Endothelial cell of umbilical vein (primary cell): Measurements from ENCODE around the gene EEFSEC. TPM values are rescaled to one million over a fixed set of nuclear protein-coding genes. Genes with fewer than 3 reads are reported as not detected.

Experiments
- BruUV-seq: library from RNA; stranded (reverse); fragments of 400-500 nt; replicated peaks from 2 replicates; lab custom pipeline; 2021; lab: Mats Ljungman, UMichigan
- CTCF ChIA-PET: fragments of 300-600, 350-600 bp; sonication (Branson Sonifier 250); formaldehyde crosslinking; loops from one replicate; lab custom pipeline; 2021; ENCODE audit warnings: antibody characterized with exemption, inconsistent platforms; lab: Charles Lee
- POLR2A ChIA-PET: fragments of 300-600, 350-600 bp; sonication (Branson Sonifier 250); formaldehyde crosslinking; loops from one replicate; lab custom pipeline; 2021; ENCODE audit warnings: antibody characterized with exemption, inconsistent platforms; lab: Charles Lee
- DNase-seq: peaks from one replicate; pipeline ENCODE4 v3.0.0-alpha.2; 2011; ENCODE audit warnings: low read depth, low spot score
- FAIRE-seq: peaks from 2 replicates; lab custom pipeline; 2011; peaks lifted over from hg19 to GRCh38; lab: Jason Lieb, UNC
- H2AFZ ChIP-seq: 2 replicates; pipeline ENCODE4 v1.6.0; 2012; ENCODE audit warnings: low read depth, low read length, control low read depth, inconsistent platforms
- H3K27ac ChIP-seq: 2 replicates; pipeline ENCODE4 v1.5.1; 2011; ENCODE audit warnings: low read depth, mild to moderate bottlenecking, control low read depth, low read length, moderate library complexity; ENCODE audit not compliant: insufficient read depth
- H3K27me3 ChIP-seq, 2 experiments: 2 replicates each; pipeline versions ENCODE4 v1.6.0 to v1.6.1; 2011; ENCODE audit warnings: low read length in 2 of 2, mixed read lengths in 1 of 2; ENCODE audit not compliant: control insufficient read depth in 2 of 2, insufficient read depth in 2 of 2
- H3K36me3 ChIP-seq, 2 experiments: 2 replicates in 1 of 2; 3 replicates in 1 of 2; pipeline ENCODE4 v1.5.1; 2011; ENCODE audit warnings: low read length in 2 of 2, mild to moderate bottlenecking in 1 of 2, moderate library complexity in 1 of 2; ENCODE audit not compliant: control insufficient read depth in 2 of 2, insufficient read depth in 2 of 2; ENCODE audit errors: extremely low read depth in 1 of 2
- H3K4me1 ChIP-seq: 3 replicates; pipeline ENCODE4 v1.5.1; 2011; ENCODE audit warnings: mild to moderate bottlenecking, low read length; ENCODE audit not compliant: control insufficient read depth, insufficient read depth; ENCODE audit errors: extremely low read depth
- H3K4me2 ChIP-seq: 2 replicates; pipeline ENCODE4 v1.6.1; 2011; ENCODE audit warnings: low read length, control low read depth, mixed read lengths; ENCODE audit not compliant: insufficient read depth
- H3K4me3 ChIP-seq, 3 experiments: fragments of 200-600 bp in 1 of 3; sonication (generic), shearing (Covaris generic) in 1 of 3; replicated peaks in 1 of 3; 2 replicates each; pipeline ENCODE4 v1.5.1; 2011 to 2016; ENCODE audit warnings: control low read depth in 3 of 3, low read length in 3 of 3, mild to moderate bottlenecking in 2 of 3, inconsistent platforms in 1 of 3, low read depth in 1 of 3, moderate library complexity in 1 of 3; ENCODE audit not compliant: insufficient read depth in 1 of 3
- H3K79me2 ChIP-seq: 2 replicates; pipeline ENCODE4 v1.6.0; 2012; ENCODE audit warnings: low read length, inconsistent platforms; ENCODE audit not compliant: control insufficient read depth, insufficient read depth
- H3K9ac ChIP-seq: replicated peaks from 2 replicates; pipeline ENCODE3; 2011; ENCODE audit warnings: low read length, control low read depth; ENCODE audit not compliant: insufficient read depth; ENCODE audit errors: extremely low read depth
- H3K9me1 ChIP-seq: replicated peaks from 3 replicates; pipeline ENCODE4 v1.6.0; 2011; ENCODE audit warnings: mild to moderate bottlenecking, low read length; ENCODE audit not compliant: control insufficient read depth, insufficient read depth; ENCODE audit errors: extremely low read depth
- H3K9me3 ChIP-seq: replicated peaks from 2 replicates; pipeline ENCODE4 v1.5.1; 2012; ENCODE audit warnings: low read length, inconsistent platforms; ENCODE audit not compliant: control insufficient read depth, insufficient read depth
- H4K20me1 ChIP-seq: replicated peaks from 2 replicates; pipeline ENCODE3; 2011; ENCODE audit warnings: mild to moderate bottlenecking, low read length; ENCODE audit not compliant: control insufficient read depth, insufficient read depth; ENCODE audit errors: extremely low read depth
- FOS ChIP-seq: IDR thresholded peaks from 2 replicates; pipeline ENCODE4 v1.6.1; 2011; ENCODE audit warnings: mild to moderate bottlenecking, low read length, moderate library complexity, borderline replicate concordance; ENCODE audit not compliant: insufficient read depth
- GATA2 ChIP-seq: IDR thresholded peaks from 2 replicates; pipeline ENCODE4 v1.7.0; 2011; ENCODE audit warnings: low read depth, mild to moderate bottlenecking, moderate library complexity, mixed read lengths, low read length; ENCODE audit not compliant: insufficient read length, insufficient read depth
- MAX ChIP-seq: IDR thresholded peaks from 2 replicates; pipeline ENCODE4 v1.6.1; 2011; ENCODE audit not compliant: insufficient read depth, insufficient read length
- MYC ChIP-seq: IDR thresholded peaks from one replicate; pipeline ENCODE4 v1.6.1; 2011; ENCODE audit warnings: mild to moderate bottlenecking, low read depth, low read length
- POLR2AphosphoS5 ChIP-seq: IDR thresholded peaks from 2 replicates; pipeline ENCODE4 v1.6.1; 2012; ENCODE audit warnings: low read depth, mild to moderate bottlenecking, control low read depth, low read length, moderate library complexity; ENCODE audit not compliant: insufficient read depth
- dilution Hi-C: fragments of 300-500 bp; cut with MboI; formaldehyde crosslinking; loops from one replicate; pipeline ENCODE4 v1.15.0; 2019; ENCODE audit warnings: low sequenced_read_pairs; ENCODE audit not compliant: extremely low pct_ligation_motif_present
- intact Hi-C: fragments of 100-400 bp; cut with micrococcal nuclease; formaldehyde crosslinking; loops from one replicate; pipeline ENCODE4 v1.10.0; 2022
- polyA plus RNA-seq, 4 experiments: library from polyadenylated mRNA; depleted of rRNA in 3 of 4; stranded (reverse) in 3 of 4; unstranded in 1 of 4; fragments of >200 nt; gene quantifications; 2 replicates each; pipeline versions ENCODE4 v1.2.1 to v1.2.3, GENCODE V29; 2011 to 2012; ENCODE audit warnings: missing spikeins in 1 of 4
- total RNA-seq: library from RNA; stranded (reverse); gene quantifications from 2 replicates; pipeline ENCODE4 v1.2.3, GENCODE V29; 2021

Gene EEFSEC
- total and polyA plus RNA-seq, 2 donors (not counting 3 experiments of a cell fraction or from before 2014, with no cell fraction given) = 13.1 to 14.5 TPM

GRCh38 chr3:128222796-128223385 lies 69.6 kb downstream of the EEFSEC start:
- BruUV-seq = no TSS peak
- intact Hi-C loops = no loop called here
- ChIA-PET CTCF (interaction anchor here (1.3 to 1.6 kb wide), 2 partner anchors 12 to 386 kb away, joined by 4 to 6 read pairs; no protein-coding TSS in a partner anchor), POLR2A (no interaction called here)
- Histone ChIP-seq H3K4me1 (no peaks in the 10 kb centered on the region), H3K27me3 (no peaks in the 10 kb centered on the region), H3K27ac (no peak overlapping the region), H3K9me1 (no peaks in the 10 kb centered on the region), H3K79me2 (no peaks in the 10 kb centered on the region), H2AFZ (no peak overlapping the region), H3K9me3 (no peaks in the 10 kb centered on the region), H4K20me1 (no peaks in the 10 kb centered on the region), H3K4me2 (no peak overlapping the region), H3K4me3 (no peak overlapping the region), H3K36me3 (no peaks in the 10 kb centered on the region), H3K9ac (no peak overlapping the region)
- FAIRE-seq = peak; percentile 33
- DNase-seq = no peak
- dilution Hi-C loops = no loop called here
- TF ChIP-seq MYC = no peak

- dilution Hi-C loops (no loop called here), intact Hi-C loops (loop anchor here (5.0 kb wide), 2 partner anchors 256 to 271 kb away; no protein-coding TSS in a partner anchor)
- no peak for FAIRE-seq
- H2AFZ ChIP-seq = no peak overlapping the region
- no peak overlapping the region for H3K27ac ChIP-seq
- H3K36me3 ChIP-seq = no peaks in the 10 kb centered on the region
- no peaks in the 10 kb centered on the region for H3K9me1 ChIP-seq
- POLR2A ChIA-PET = no interaction called here
- no peaks in the 10 kb centered on the region for H3K27me3 ChIP-seq
- H3K79me2 ChIP-seq = no peaks in the 10 kb centered on the region
- DNase-seq = no peak
- no peak overlapping the region for H3K4me3 ChIP-seq
- TF ChIP-seq POLR2AphosphoS5 = no peak
- TF ChIP-seq FOS = no peak
- TF ChIP-seq MYC = no peak
- no peak for TF ChIP-seq GATA2
- TF ChIP-seq MAX = no peak
- no peak overlapping the region for H3K4me2 ChIP-seq
- CTCF ChIA-PET = interaction anchor here (0.7 to 5.2 kb wide), 35 partner anchors 8 to 382 kb away, joined by 3 to 76 read pairs (median 4); no protein-coding TSS in a partner anchor
- no TSS peak for BruUV-seq
- H4K20me1 ChIP-seq = no peaks in the 10 kb centered on the region
- no peak overlapping the region for H3K9ac ChIP-seq
- no peaks in the 10 kb centered on the region for H3K9me3 ChIP-seq
- H3K4me1 ChIP-seq = no peaks in the 10 kb centered on the region
Observed at GRCh38 chr3:128226186-128226725, 73.0 kb downstream of the EEFSEC start.
